HG03196 (cell line): Measurements from ENCODE around the gene NFIA.

Experiments used
- ATAC-seq: cut with Tn5 transposase; IDR thresholded peaks from one replicate; pipeline ENCODE4 v1.9.1; 2021; ENCODE audit not compliant: unreplicated experiment

The NFIA gene

DNA sequence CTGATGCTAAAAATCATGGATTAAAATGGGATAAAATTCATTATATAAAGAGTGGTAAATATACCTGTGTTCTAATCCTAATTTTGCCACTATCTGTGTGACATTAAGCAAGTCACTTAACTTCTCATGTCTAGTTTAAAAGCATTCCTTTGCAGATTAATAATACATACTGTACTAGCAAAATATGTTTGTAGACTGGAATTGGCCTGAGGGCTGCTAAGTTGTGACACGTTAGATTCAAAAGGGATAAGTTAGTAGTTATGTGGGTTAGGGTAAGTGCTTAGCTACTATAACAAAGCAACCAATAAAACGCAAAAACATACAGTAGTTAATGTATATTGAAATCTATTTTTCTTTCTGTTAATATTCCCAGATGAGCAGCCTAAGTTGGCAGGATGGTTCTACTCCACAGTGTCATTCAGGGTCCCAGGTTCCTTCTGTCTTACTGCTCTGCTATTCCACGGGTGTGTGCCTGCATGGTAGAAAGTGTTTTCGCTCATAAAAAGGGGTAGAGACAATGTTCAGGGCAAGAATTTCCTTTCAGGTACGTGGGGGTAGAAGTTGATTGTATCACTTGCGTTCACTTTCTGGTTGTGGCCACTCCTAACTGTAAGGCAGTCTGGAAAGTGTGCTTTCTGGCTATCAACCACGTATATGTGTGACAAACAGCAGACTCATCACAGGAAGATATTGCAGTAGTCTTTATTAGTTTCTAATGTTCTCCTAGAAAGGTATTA, 239.8 kb downstream of the NFIA start:
- no peak for ATAC-seq

DNA sequence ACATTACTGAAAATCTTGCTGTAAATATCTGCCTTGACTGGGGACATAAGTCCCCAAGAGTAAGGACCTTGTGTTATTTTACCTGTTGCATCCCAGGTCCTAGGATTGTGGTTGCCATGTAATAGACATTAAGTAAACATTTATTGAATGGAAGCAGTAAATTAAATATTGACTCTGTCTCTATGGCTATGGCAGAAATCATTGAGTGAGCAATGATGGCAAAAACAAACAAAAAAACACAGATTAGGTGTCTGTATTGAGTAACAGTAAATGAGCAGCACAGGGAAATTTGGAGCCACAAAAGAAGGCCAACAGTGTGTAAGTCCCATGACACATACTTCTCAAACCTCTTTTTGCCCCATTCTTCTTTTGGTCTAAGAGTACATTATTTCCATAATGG, 240.4 kb downstream of the NFIA start:
- no peak for ATAC-seq

DNA sequence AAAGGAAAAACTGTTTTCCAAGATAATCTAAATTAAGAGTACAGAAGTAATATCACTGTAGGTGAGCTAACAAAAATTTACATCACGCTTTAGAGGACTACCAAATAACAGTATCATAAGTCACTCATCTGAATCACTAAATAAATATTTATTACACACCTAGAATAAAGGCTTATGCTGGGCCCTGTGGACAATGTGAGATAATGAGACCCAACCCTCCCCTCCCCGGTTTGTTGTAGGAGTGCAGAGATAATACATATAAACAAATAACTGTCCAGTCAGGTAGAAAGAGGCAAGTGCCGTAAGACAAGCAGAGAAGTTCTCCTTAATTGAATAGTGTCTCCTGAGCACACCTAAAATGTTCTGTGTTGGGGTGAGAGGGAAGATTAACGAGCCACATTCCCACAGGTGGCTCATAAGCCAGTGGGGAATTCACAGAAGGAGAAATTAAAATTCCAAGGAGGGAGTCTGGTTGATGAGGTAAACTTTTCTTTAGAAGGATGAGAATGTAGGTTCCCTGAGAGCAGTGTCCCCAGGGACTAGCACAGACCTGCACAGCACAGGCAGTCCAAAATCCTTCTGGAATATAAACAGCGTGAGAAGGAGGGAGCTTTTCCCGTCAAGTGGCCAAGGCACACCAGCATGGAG, 241.4 kb downstream of the NFIA start:
- ATAC-seq, result no peak

DNA sequence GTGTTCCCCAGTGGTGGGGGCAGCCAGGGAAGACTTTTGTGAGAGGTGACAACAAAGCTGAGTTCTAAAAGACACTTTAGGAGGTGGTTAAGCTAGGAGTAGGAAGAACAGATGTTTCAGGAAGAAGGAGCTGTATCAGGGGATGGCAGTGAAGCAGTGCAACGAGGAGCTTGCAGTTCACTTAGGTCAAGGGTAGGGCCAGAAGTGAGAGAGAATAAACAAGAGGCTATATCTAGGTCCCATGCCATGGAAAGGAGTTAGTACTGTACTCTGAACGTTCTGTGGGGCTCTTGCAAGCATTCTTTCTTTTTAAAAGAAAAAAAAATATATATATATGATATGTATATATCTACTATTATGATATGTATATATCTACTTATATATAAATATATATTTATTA, 244.4 kb downstream of the NFIA start:
- no peak for ATAC-seq

DNA sequence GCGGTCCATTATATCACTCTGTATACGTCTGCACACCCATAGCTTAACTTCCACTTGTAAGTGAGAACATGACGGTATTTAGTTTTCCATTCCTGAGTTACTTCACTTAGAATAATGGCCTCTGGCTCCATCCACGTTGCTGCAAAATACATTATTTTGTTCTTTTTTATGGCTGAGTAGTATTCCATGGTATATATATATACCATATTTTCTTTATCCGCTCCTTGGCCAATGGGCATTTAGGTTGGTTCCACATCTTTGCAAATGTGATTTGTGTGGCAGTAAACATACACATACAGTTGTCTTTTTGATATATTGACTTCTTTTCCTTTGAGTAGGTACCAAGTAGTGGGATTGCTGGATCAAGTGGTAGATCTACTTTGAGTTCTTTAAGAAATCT, 245.1 kb downstream of the NFIA start:
- no peak for ATAC-seq

DNA sequence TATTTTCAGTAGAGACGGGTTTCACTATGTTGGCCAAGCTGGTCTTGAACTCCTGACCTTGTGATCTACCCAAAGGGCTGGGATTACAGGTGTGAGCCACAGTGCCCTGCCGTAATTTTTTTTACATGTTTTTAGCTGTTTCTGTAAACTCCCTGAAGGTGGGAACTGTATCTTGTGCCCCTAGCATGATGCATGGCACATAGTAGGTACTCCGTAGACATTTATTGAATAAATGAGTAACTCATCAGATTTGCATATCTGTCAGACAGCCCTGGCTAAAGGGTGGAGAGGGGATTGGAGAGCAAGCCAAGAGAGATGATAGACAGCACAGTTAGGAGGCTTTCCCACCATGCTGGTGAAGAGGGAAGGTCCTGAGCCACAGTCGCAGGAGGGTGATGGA, 247.2 kb downstream of the NFIA start:
- no peak for ATAC-seq

DNA sequence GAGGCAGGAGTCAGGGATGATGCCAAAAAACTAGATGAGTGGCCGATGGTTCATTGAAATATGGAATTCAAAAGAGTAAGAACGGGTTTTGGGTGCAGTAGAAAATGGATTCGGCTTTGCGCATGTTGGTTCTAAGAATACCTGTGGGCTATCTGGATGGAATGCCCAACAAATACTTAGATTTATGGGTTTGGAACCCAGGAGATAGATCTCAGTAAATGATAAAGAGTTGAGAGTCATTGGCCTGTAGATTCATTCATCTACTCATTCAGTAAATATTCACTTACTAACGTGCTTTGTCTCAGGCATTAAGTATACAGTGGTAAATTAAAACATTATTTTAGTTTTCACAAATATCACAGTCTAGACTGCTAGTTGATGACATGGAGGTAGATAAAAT, 247.7 kb downstream of the NFIA start:
- no peak for ATAC-seq

DNA sequence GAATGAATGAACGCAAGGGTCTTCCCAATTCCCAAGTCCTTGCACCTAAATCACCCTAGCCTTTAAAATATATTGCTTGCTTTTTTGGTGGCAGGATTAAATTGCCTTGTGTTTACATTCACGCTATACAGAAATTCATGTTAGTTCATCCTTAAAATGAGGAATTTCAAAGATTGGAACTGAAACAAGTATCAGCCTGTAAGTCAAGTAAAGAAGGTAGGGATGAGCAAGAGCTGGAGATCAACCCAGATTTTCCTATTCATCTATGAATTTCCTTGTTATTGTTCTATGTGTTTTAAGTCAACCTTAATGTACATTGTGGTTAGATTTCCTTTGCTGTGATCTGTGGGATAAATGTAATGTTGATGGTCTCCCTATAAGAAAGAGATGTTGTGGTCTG, 248.2 kb downstream of the NFIA start:
- ATAC-seq, result no peak

DNA sequence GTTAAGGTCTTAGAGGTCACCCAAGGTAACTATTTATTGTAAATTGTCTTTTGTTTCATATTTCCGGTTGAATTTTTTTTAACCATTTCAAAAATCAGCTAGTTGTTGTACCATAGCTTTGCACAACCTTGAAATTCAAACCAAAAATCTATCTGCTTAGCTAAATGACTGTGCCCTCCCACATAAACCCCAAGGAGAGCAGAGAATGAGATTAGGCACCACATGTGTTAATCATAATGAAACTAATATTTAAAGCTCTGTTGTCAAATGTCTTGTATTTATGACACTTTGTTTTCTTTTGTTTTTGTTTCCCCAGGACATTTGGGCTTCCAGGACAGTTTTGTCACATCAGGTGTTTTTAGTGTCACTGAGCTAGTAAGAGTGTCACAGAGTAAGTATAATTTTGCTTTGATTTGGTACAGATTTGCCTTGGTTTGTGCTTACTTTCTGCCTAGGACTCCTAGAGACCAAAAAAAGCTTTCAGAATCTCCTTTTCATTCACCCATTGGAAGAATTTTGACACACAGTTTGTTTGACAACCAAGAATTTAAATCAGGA, 249.9 kb downstream of the NFIA start:
- ATAC-seq, result peak; percentile 99

DNA sequence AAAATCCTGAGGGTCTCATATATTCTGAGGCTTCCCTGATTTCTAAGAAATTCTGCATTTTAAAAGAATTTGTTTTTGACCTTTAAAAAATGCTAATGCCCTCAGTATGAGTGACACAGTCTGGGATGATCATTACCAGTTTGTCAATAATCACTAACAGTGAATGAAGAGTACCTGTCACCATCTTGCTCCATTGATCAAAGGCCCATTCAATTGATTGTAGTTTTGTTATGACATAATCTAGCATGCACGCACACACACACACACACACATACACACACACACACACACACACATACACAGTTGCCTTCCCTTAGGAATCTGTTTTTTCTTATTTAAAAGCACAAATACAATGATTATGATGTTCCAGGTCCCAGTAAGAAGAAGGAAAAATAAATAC, 250.4 kb downstream of the NFIA start:
- ATAC-seq, result no peak

DNA sequence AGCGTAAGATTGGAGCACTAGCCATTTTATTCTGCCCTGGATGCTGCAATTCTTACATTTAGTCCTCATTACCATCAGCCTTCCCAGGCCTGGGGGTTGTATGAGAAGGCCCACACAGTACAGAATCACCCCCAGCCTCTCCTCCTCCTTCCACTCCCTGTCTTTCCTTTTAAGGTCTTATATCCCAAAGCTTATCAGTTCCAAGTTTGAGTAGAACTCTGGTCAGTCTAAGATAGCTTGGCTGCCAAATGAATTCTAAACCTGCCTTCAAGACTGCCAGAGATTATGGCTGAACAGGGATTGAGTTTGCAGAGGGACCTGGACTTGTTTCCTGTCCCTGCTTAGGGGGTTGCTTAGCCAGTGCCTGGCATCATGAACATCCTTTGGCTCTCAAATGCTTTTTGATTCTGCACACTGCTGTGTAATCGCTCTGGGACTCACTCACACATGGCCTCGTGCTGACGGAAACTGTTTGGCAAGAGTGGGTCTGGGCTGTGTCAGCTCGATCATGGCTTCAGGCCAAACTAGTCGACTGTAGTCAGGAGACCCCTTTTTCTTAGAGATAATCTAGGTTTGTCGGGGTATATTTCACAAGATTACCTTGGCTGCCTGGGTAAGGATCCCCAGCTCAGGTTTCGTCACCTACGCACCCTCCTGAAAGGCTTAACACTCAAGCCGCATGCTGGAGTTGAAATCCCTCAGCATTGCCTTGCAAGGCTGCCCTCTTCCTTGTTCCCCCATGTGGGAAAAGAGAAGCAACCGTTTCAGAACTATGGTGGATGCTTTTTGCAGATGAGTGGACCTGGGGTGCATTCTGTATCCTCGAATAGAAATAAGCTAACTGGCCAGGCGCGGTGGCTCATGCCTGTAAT, 252.6 kb downstream of the NFIA start:
- no peak for ATAC-seq

DNA sequence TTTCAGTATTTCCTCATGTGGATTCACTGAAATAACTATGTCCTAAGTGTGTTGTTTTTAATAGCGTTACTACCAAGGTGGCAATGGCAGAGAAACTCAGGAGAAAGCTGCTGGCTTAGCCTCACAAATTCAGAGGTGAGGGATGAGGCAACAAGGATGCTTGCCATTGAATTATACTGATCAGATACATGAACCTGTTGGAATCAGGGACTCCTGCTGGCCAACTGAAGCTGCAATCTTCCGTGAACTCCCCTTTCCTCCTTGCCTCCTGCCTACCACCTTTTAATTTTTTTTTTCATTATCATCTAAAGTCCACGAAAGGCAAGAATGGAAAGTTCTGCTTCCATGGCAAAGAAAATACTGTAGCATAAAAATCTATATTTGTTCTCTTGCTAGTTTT, 254.7 kb downstream of the NFIA start:
- no peak for ATAC-seq

DNA sequence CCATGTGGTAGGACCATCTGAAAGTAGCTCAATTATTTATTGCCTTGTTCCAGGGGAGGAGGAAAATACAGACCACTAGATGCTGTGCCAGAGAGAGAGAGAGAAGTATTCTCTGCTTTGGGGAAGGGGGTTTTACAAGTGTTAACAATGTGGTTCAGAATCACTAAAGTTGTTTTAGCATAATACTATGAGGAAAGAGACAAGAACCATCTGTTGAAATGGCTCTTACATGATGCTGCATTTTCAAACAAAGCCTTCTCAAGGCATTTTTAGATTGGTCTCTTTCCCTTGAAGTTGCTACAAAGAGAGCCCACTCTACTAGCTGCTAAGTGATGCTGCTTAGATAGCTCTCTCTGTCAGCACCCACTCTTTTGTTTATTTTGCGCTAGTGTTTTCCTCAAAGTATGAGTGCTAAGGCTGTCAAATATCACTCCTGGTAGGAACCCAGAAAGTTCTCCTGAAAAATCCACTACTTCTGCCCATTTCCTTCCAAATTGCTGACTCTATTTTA, 255.1 kb downstream of the NFIA start:
- ATAC-seq, result no peak

DNA sequence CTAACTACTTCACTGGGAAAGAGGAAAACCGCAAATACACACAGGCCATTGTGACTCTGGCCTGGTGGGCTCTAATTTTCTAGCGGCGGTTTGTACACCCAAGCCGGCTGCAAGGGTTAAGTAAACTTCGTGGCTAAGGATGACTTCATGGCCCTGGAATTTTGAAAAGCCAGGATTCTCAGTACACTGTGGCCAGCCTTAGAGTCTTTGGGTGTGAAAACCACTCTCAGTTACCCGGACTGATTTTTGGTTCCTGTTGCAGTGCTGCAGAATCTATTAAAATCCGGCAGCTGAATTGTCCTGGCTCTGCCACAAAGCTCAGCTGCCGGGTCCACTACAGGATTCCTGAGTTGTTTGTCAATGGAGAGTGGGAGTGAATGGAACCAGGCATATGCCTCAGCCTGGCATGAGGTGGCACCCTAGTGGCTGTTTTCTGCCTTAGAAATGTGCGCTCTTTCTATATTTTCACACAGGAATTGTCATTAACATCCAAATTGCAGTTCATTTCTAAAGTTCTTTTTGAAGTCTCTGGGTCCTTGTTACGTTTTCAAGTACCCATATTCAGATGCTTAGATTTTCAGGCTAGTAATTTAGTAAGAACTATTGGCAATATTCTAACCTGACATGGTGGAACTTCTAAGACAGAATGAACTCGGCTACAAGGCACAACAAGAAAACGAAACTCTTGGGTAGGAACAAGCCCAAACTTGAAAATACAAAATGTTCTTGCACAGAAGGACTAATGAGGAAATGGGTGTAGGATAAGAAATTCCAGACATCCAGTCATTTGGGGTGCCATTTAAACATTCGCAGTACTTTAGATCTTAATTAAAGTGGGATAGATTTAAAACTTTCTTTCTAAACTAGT, 255.9 kb downstream of the NFIA start:
- no peak for ATAC-seq

DNA sequence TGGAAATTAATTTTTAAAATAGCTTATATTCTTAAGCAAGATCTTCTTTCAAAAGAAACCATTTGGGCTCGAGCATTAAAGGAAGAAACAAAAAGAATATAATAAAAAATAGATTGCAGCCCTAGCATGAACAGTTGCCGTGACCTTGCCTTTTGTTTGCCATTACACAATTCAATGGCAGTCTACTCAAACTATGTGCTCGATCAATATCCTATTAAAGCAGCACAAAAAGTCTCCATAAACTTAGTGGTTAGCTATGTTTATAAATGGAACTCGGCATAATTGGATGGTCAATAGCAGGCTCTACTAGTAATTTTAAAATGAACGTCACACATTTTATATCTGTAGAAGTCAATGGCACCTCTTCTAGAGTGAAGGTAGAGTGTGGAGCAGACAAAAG, 256.5 kb downstream of the NFIA start:
- ATAC-seq, result no peak

DNA sequence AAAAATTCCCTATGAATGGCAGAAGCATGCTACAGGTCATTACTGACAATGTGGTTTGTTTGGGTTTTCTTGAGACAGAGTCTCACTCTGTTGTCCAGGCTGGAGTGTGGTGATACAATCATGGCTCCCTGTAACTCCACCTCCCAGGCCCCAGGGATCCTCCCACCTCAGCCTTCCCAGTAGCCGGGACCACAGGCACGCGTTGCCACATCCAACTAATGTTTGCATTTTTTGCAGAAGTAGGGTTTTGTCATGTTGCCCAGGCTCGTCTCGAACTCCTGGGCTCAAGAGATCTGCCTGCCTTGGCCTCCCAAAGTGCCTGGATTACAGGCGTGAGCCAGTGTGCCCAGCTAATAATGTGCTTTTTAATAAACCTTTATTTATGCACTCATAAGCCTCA, 259.1 kb downstream of the NFIA start:
- no peak for ATAC-seq

DNA sequence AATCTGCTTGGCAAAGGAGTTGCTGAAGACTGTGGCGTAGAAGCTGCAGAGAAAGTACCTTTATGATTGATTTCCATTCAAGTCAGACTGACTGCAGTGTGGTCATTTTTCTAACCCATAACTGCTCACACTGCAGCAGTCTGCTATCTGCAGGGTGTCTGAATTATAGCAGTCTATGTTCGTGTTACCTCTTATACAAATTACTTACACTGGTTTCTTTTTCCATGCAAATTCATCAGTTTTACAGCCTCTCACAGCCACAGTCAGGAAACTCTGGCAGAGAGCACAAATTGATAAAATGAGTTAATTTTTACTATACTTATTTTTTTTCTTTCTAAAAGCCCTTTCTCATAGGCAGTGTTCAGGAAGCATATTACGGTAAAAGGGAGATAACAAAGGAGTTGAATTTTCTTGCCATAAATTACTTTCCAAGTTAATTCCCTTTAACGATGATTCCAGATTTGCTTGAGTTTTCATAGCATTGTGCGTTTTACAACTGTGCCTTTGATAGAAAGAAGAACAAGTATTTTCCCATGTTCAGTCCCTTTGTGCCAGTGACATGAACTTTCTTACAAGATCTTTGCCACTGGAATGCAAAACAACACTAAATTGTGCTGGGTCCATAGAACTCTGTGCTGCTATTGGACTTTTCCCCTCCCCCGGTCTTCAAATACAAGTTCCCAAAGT, 261.5 kb downstream of the NFIA start:
- no peak for ATAC-seq

DNA sequence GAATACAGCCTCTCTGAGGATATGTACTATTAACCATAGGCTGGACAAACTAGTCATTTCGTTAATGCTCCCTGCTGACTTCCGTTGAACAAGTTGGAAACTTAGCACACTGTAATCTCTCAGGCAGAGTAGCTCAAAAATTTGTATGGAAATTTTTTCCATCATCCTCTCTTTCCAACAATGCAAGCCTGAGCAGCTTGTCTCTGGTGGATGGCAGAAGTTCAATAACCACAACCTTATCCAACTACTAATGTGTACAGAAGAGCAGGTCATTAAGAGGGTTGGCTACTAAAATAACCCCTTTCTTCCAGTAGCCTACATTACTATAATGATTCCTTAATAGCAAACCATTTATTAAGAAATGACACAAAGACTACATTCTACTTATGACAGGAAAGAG, 262.3 kb downstream of the NFIA start:
- no peak for ATAC-seq

DNA sequence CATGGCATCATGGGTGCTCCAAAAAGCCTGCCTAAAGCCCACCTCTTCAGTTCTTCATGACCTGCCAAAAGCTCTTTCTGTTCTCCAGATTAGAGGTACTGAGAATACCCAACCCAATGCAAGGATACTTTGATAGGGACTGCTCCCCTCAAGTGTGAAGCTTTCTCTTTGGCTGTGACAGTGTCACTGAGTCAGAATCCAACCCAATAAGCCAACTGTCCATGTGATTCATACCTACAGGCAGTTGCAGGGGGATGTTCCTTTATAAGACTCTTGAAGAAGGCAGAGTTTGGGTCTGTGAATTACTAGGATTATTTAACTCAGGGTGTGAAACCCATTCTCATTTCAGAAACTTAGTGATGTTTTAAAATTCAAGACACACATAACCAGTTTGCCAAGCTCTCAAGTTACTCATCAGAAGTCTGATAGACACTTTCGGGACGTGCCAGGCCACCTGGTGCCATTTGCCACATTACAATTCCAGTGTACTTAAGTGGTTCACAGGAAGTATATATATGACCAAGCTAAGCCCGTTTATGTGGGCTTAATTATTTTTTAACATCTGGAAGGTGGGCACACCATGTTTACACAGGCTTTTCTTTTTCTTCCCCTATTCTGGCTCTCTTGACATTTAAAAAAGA, 265.8 kb downstream of the NFIA start:
- no peak for ATAC-seq
